ENCODE results near the gene TMEM156.

- TF ChIP-seq CTCF (conservative IDR thresholded peaks at IDR 0.05 in 1 of 2, IDR thresholded peaks at IDR 0.05 in 1 of 2; ENCODE audit: low read depth in 1 of 2, low read length in 2 of 2) (no peak), EZH2 (IDR thresholded peaks at IDR 0.05; ENCODE audit: low read length, missing control alignments) (no peak)
Measured at GRCh38 chr4:39045827-39046221, 13.6 kb upstream of the TMEM156 start.

All from fibroblast of lung (primary cell).